GM12878 (cell line): ENCODE measurements around the gene SRXN1. TPM values are rescaled to one million over a fixed set of nuclear protein-coding genes. Genes with fewer than 3 reads are reported as not detected.

Source experiments
- ATAC-seq: fragments of 200-7000 bp; cut with Tn5 transposase; 3 replicates; pipeline ENCODE4 v1.9.1; 2020; ENCODE audit warnings: mild to moderate bottlenecking, moderate library complexity
- BruUV-seq: library from RNA; stranded (reverse); fragments of 400-500 nt; replicated peaks from 2 replicates; lab custom pipeline; 2021; lab: Mats Ljungman, UMichigan
- CTCF ChIA-PET: fragments of 300-600 bp; sonication (Branson Sonifier 250); formaldehyde crosslinking; extraction: SDS; loops from one replicate; lab custom pipeline; 2021; ENCODE audit warnings: inconsistent platforms; lab: Yijun Ruan, JAX
- POLR2A ChIA-PET: fragments of 350-600 bp; formaldehyde crosslinking; extraction: SDS; loops from one replicate; lab custom pipeline; 2021; ENCODE audit warnings: inconsistent platforms; lab: Charles Lee
- RAD21 ChIA-PET: fragments of 300-600 bp; sonication (Branson Sonifier 250); formaldehyde crosslinking; loops from one replicate; lab custom pipeline; 2023; ENCODE audit warnings: antibody characterized with exemption; ENCODE audit not compliant: unreplicated experiment; lab: Charles Lee
- SMC1A ChIA-PET: fragments of 300-600 bp; sonication (Branson Sonifier 250); formaldehyde crosslinking; loops from one replicate; lab custom pipeline; 2023; ENCODE audit not compliant: unreplicated experiment, uncharacterized antibody; lab: Charles Lee
- DNase-seq: peaks from one replicate; pipeline ENCODE4 v3.0.0-alpha.2; 2011; ENCODE audit warnings: low read depth, low spot score
- FAIRE-seq: peaks from 3 replicates; lab custom pipeline; 2011; peaks lifted over from hg19 to GRCh38; lab: Jason Lieb, UNC
- H2AFZ ChIP-seq: 2 replicates; pipeline ENCODE4 v1.6.0; 2011; ENCODE audit warnings: low read depth, low read length, control low read depth; ENCODE audit not compliant: control insufficient read depth
- H3K27ac ChIP-seq: 2 replicates; pipeline ENCODE4 v1.5.1; 2011; ENCODE audit warnings: control low read depth; ENCODE audit not compliant: control insufficient read depth, insufficient read depth
- H3K27me3 ChIP-seq, 2 experiments: replicated peaks in 1 of 2; 2 replicates each; pipeline versions ENCODE4 v1.6.0 to v1.6.1; 2011; ENCODE audit warnings: low read length in 1 of 2; ENCODE audit not compliant: control insufficient read depth in 2 of 2, insufficient read depth in 2 of 2
- H3K36me3 ChIP-seq, 2 experiments: 2 replicates each; pipeline ENCODE4 v1.5.1; 2011; ENCODE audit warnings: low read length in 1 of 2; ENCODE audit not compliant: control insufficient read depth in 2 of 2, insufficient read depth in 2 of 2
- H3K4me1 ChIP-seq: 2 replicates; pipeline ENCODE4 v1.6.1; 2011; ENCODE audit warnings: mild to moderate bottlenecking, low read length, moderate library complexity, mixed read lengths; ENCODE audit not compliant: control insufficient read depth, insufficient read depth
- H3K4me2 ChIP-seq: 2 replicates; pipeline ENCODE4 v1.6.0; 2011; ENCODE audit warnings: control low read depth; ENCODE audit not compliant: control insufficient read depth, insufficient read depth
- H3K4me3 ChIP-seq: fragments of 200-600 bp; sonication (generic); 2 replicates; pipeline ENCODE4 v1.5.1; 2016
- H3K79me2 ChIP-seq: 2 replicates; pipeline ENCODE4 v1.6.0; 2011; ENCODE audit warnings: low read length; ENCODE audit not compliant: control insufficient read depth, insufficient read depth
- H3K9ac ChIP-seq: 2 replicates; pipeline ENCODE4 v1.8.0; 2011; ENCODE audit warnings: low read length, control low read depth, mixed read lengths; ENCODE audit not compliant: control insufficient read depth, insufficient read depth
- H3K9me3 ChIP-seq: replicated peaks from 3 replicates; pipeline ENCODE4 v1.5.1; 2011; ENCODE audit warnings: mild to moderate bottlenecking, low read length; ENCODE audit not compliant: control insufficient read depth, insufficient read depth
- H4K20me1 ChIP-seq: 2 replicates; pipeline ENCODE4 v1.6.0; 2011; ENCODE audit not compliant: control insufficient read depth, insufficient read depth
- HDAC6 ChIP-seq: fragments of 200-600 bp; sonication (generic); IDR thresholded peaks from one replicate; pipeline ENCODE4 v1.8.0; 2017; ENCODE audit warnings: antibody characterized with exemption; ENCODE audit not compliant: unreplicated experiment
- MEF2A ChIP-seq: IDR thresholded peaks from 2 replicates; pipeline ENCODE4 v1.6.1; 2011; ENCODE audit warnings: low read depth, mild to moderate bottlenecking, low read length, moderate library complexity; ENCODE audit not compliant: insufficient read depth
- MYC ChIP-seq: IDR thresholded peaks from 2 replicates; pipeline ENCODE4 v1.6.1; 2011; ENCODE audit warnings: mild to moderate bottlenecking, low read length, moderate library complexity, inconsistent platforms; ENCODE audit not compliant: insufficient read depth, insufficient replicate concordance, insufficient read length, severe bottlenecking
- NR2C1 ChIP-seq: fragments of 450-650 bp; IDR thresholded peaks from 2 replicates; pipeline ENCODE4 v1.6.1; 2017; ENCODE audit warnings: antibody characterized with exemption, mild to moderate bottlenecking, moderate library complexity
- NRF1 ChIP-seq: conservative IDR thresholded peaks from 2 replicates; pipeline ENCODE4 v1.6.1; 2011; ENCODE audit warnings: mild to moderate bottlenecking, low read depth, low read length, improper control_type of control experiment
- SMAD1 ChIP-seq: fragments of 450-650 bp; IDR thresholded peaks from 2 replicates; pipeline ENCODE4 v1.6.1; 2018; ENCODE audit warnings: mild to moderate bottlenecking, low read depth; ENCODE audit not compliant: partially characterized antibody
- SPI1 ChIP-seq: IDR thresholded peaks from 2 replicates; pipeline ENCODE4 v1.6.1; 2011; ENCODE audit warnings: low read depth, mild to moderate bottlenecking, low read length, moderate library complexity, borderline replicate concordance; ENCODE audit not compliant: insufficient read depth
- TCF3 ChIP-seq: IDR thresholded peaks from 2 replicates; pipeline ENCODE4 v1.6.1; 2012; ENCODE audit warnings: low read depth, mild to moderate bottlenecking, low read length, borderline replicate concordance; ENCODE audit not compliant: insufficient read depth
- ZBTB40 ChIP-seq: fragments of 450-650 bp; IDR thresholded peaks from 2 replicates; pipeline ENCODE4 v1.6.1; 2016; ENCODE audit warnings: mild to moderate bottlenecking, moderate library complexity, borderline replicate concordance
- ZNF217 ChIP-seq: fragments of 450-650 bp; IDR thresholded peaks from 2 replicates; pipeline ENCODE4 v1.6.1; 2017; ENCODE audit warnings: antibody characterized with exemption, mild to moderate bottlenecking
- ZNF24 ChIP-seq: fragments of 450-650 bp; IDR thresholded peaks from 2 replicates; pipeline ENCODE4 v1.6.1; 2017; ENCODE audit warnings: antibody characterized with exemption, mild to moderate bottlenecking
- ZNF687 ChIP-seq: fragments of 450-650 bp; IDR thresholded peaks from 2 replicates; pipeline ENCODE4 v1.6.1; 2017; ENCODE audit warnings: mild to moderate bottlenecking, moderate library complexity
- WGBS: methylation state at CpG from one replicate; pipeline ENCODE4 v1.1.6; 2016; ENCODE audit warnings: low lambda C conversion rate; ENCODE audit not compliant: insufficient replicate concordance, insufficient coverage; ENCODE audit errors: missing lambda C conversion rate; 5-methylcytosine and 5-hydroxymethylcytosine counted together
- in situ Hi-C: fragments of 300-500 bp; cut with MboI; formaldehyde crosslinking; loops from 9 replicates; pipeline ENCODE4 v1.14.3; 2018; ENCODE audit warnings: mixed read lengths
- intact Hi-C: fragments of 100-400 bp; cut with micrococcal nuclease; formaldehyde crosslinking; loops from one replicate; pipeline ENCODE4 v1.14.2; 2022; ENCODE audit not compliant: unreplicated experiment
- polyA plus RNA-seq, 11 experiments: library from polyadenylated mRNA; depleted of rRNA in 4 of 11; unstranded in 6 of 11; stranded (reverse) in 5 of 11; fragments of >200 nt; fragmentation: Nextera tagmentation in 4 of 11; fragmentation: Illumina TruSeq in 1 of 11; extraction: Ambion mirVana in 4 of 11; extraction: Trizol in 1 of 11; gene quantifications; 1 replicate in 1 of 11; 2 replicates in 10 of 11; pipeline versions ENCODE4 v1.2.1 to v1.2.3, GENCODE V29; 2011 to 2016; ENCODE audit warnings: inconsistent platforms in 2 of 11, missing spikeins in 2 of 11, low read depth in 1 of 11
- total RNA-seq, 4 experiments: library from RNA; depleted of rRNA in 3 of 4; stranded (reverse); fragments of >200 nt in 3 of 4; fragmentation: Illumina TruSeq in 1 of 4; extraction: Trizol in 1 of 4; gene quantifications; 2 replicates each; pipeline versions ENCODE4 v1.2.1 to v1.2.3, GENCODE V29; 2013 to 2021

SRXN1 gene
- total and polyA plus RNA-seq, 10 of the 15 experiments (the other 5 are each of a cell fraction or from before 2014, with no cell fraction given): 4.1 to 20.5 (median 15.6) TPM

DNA sequence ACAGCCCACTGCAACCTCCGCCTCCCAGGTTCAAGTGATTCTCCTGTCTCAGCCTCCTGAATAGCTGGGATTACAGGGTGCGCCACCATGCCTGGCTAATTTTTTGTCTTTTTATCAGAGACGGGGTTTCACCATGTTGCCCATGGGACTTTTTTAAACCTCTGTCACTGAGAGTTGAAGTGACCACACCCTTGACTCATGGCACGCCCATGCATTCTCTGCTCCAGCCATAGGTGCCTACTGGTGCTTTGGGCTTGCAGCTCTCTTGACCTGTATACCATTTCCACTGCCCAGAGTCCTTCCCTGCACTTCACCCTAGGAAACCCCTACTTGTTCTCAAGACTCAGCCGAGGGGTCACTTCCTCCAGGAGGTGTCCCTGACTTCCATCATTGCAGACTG lies 25.0 kb upstream of the SRXN1 start (continued):
- no peak for TF ChIP-seq ZBTB40
- no peak for TF ChIP-seq ZNF217

- BruUV-seq: no TSS peak
- POLR2A ChIA-PET: no interaction called here
- TF ChIP-seq MYC (no peak), HDAC6 (no peak), SPI1 (no peak), SMAD1 (no peak), TCF3 (no peak), ZNF687 (no peak), MEF2A (no peak), ZNF24 (no peak), NRF1 (no peak), NR2C1 (no peak)
- Histone ChIP-seq H3K4me1 (peaks cover 4% of the 10 kb centered on the region; the same call in 1 of the 2 replicates), H3K4me2 (no peak overlapping the region), H2AFZ (no peak overlapping the region), H3K9ac (no peak overlapping the region), H3K27ac (no peak overlapping the region), H3K27me3 (peaks cover 5 to 9% of the 10 kb centered on the region in 2 experiments), H4K20me1 (no peaks in the 10 kb centered on the region), H3K79me2 (no peaks in the 10 kb centered on the region), H3K4me3 (no peak overlapping the region), H3K36me3 (no peaks in the 10 kb centered on the region), H3K9me3 (no peaks in the 10 kb centered on the region)
- in situ Hi-C loops (no loop called here), intact Hi-C loops (no loop called here)
- FAIRE-seq (no peak), DNase-seq (no peak), ATAC-seq (peak; percentile 27; the same call in 1 of the 3 replicates)
- RAD21 ChIA-PET: interaction anchor here (1.4 kb wide), 1 partner anchor 10 kb away, joined by 4 read pairs; no protein-coding TSS in a partner anchor
- 64% methylated on average over 3 of the region's 3 CpGs for WGBS
- SMC1A ChIA-PET: interaction anchor here (1.0 kb wide), 1 partner anchor 32 kb away, joined by 5 read pairs; no protein-coding TSS in a partner anchor
- CTCF ChIA-PET: interaction anchor here (1.0 to 1.8 kb wide), 3 partner anchors 9 to 62 kb away, joined by 4 to 5 read pairs (median 5); no protein-coding TSS in a partner anchor
These were observed 24.0 kb upstream of the SRXN1 start for GRCh38 chr20:676967-677366.
